A673 (cell line): ENCODE results near the gene CPNE5.

Experiments
- CTCF ChIP-seq: fragments of 300-800, 200-600 bp; sonication (generic); conservative IDR thresholded peaks from 2 replicates; pipeline ENCODE4 v1.5.1; 2017; ENCODE audit warnings: low read depth, mild to moderate bottlenecking, antibody characterized with exemption, low read length, moderate library complexity, mixed read lengths
- EZH2 ChIP-seq: fragments of 200-600 bp; sonication (generic); IDR thresholded peaks from 2 replicates; pipeline ENCODE4 v1.6.1; 2017; ENCODE audit warnings: borderline replicate concordance, low read depth, mild to moderate bottlenecking, mixed read lengths, antibody characterized with exemption, low read length; ENCODE audit not compliant: poor library complexity, severe bottlenecking

GRCh38 chr6:36752886-36753506 is 86.2 kb downstream of the CPNE5 start:
- TF ChIP-seq CTCF (no peak), EZH2 (no peak)
